ENCODE data around the gene VKORC1.

GRCh38 chr16:31073142-31073969 is 21.2 kb downstream of the VKORC1 start:
- TF ChIP-seq TAF1 (IDR thresholded peaks at IDR 0.05; ENCODE audit: borderline replicate concordance, low read depth, low read length) (peak; percentile 91; the same call in 1 of the 2 replicates), POLR2A (IDR thresholded peaks at IDR 0.05; ENCODE audit: low read depth, low read length) (peak; percentile 50), POLR2AphosphoS5 (IDR thresholded peaks at IDR 0.05; ENCODE audit: low read depth, low read length) (0 out of 2 replicates have a peak, but pooled peaks have one; percentile 6)

Measured in GM12892 (cell line).